OCI-LY7 (cell line): ENCODE results near the gene MAN1A1. TPM values are rescaled to one million over a fixed set of nuclear protein-coding genes. Genes with fewer than 3 reads are reported as not detected.

Experiments
- BruUV-seq: library from RNA; stranded (reverse); fragments of 400-500 nt; replicated peaks from 2 replicates; lab custom pipeline; 2021; lab: Mats Ljungman, UMichigan
- CTCF ChIA-PET: fragments of 300-600 bp; sonication (Branson Sonifier 250); formaldehyde crosslinking; loops from one replicate; lab custom pipeline; 2022; ENCODE audit warnings: antibody characterized with exemption; ENCODE audit not compliant: unreplicated experiment; lab: Charles Lee
- POLR2A ChIA-PET: fragments of 300-600 bp; sonication (Branson Sonifier 250); formaldehyde crosslinking; loops from one replicate; lab custom pipeline; 2022; ENCODE audit warnings: antibody characterized with exemption; lab: Charles Lee
- DNase-seq: peaks from one replicate; pipeline ENCODE4 v3.0.0-alpha.2; 2015; ENCODE audit warnings: low spot score
- H2AFZ ChIP-seq: fragments of 200-600 bp; sonication (generic), shearing (Covaris generic); 2 replicates; pipeline ENCODE4 v1.6.1; 2014; ENCODE audit warnings: mild to moderate bottlenecking, antibody characterized with exemption, low read length, moderate library complexity
- H3K27ac ChIP-seq: fragments of 200-600 bp; sonication (generic); 2 replicates; pipeline ENCODE4 v1.5.1; 2014; ENCODE audit warnings: mixed run types, low read depth, mild to moderate bottlenecking, moderate library complexity, low read length, inconsistent platforms; ENCODE audit not compliant: poor library complexity, severe bottlenecking
- H3K36me3 ChIP-seq: fragments of 200-600 bp; sonication (generic); 2 replicates; pipeline ENCODE4 v1.6.1; 2014; ENCODE audit warnings: mild to moderate bottlenecking, antibody characterized with exemption, low read length, moderate library complexity, mixed read lengths; ENCODE audit not compliant: insufficient read depth
- H3K4me1 ChIP-seq: fragments of 200-600 bp; sonication (generic); 2 replicates; pipeline ENCODE4 v1.5.1; 2014; ENCODE audit warnings: mild to moderate bottlenecking, low read length; ENCODE audit not compliant: insufficient read depth, poor library complexity, severe bottlenecking
- H3K4me2 ChIP-seq: fragments of 200-600 bp; sonication (generic); 2 replicates; pipeline ENCODE4 v1.6.1; 2014; ENCODE audit warnings: mild to moderate bottlenecking, low read length
- H3K4me3 ChIP-seq: fragments of 200-600 bp; sonication (generic); 2 replicates; pipeline ENCODE4 v1.5.1; 2014; ENCODE audit warnings: mild to moderate bottlenecking, low read depth, low read length; ENCODE audit not compliant: poor library complexity, severe bottlenecking
- H3K79me2 ChIP-seq: fragments of 200-600 bp; sonication (generic); 2 replicates; pipeline ENCODE4 v1.6.1; 2016; ENCODE audit warnings: low read depth, mild to moderate bottlenecking, low read length, moderate library complexity, mixed read lengths; ENCODE audit not compliant: insufficient read depth
- H3K9me2 ChIP-seq: fragments of 200-600 bp; sonication (generic); 2 replicates; pipeline ENCODE4 v1.6.1; 2016; ENCODE audit warnings: mild to moderate bottlenecking, low read length, mixed read lengths; ENCODE audit not compliant: insufficient read depth
- H3K9me3 ChIP-seq: fragments of 200-600 bp; sonication (generic); 2 replicates; pipeline ENCODE4 v1.6.1; 2014; ENCODE audit warnings: mild to moderate bottlenecking, mixed run types, low read length, mixed read lengths
- H4K20me1 ChIP-seq: fragments of 200-600 bp; sonication (generic); 2 replicates; pipeline ENCODE4 v1.6.1; 2014; ENCODE audit warnings: mild to moderate bottlenecking, antibody characterized with exemption, low read length, moderate library complexity, mixed read lengths; ENCODE audit not compliant: insufficient read depth
- CTCF ChIP-seq: fragments of 200-600 bp; sonication (generic); conservative IDR thresholded peaks from 2 replicates; pipeline ENCODE4 v1.5.1; 2014; ENCODE audit warnings: mild to moderate bottlenecking, antibody characterized with exemption, low read length, moderate library complexity, mixed read lengths
- EZH2phosphoT487 ChIP-seq: fragments of 200-600 bp; sonication (generic); IDR thresholded peaks from 2 replicates; pipeline ENCODE4 v1.6.1; 2018; ENCODE audit warnings: low read depth, borderline replicate concordance, mild to moderate bottlenecking, mixed run types, antibody characterized with exemption, low read length, moderate library complexity, mixed read lengths
- intact Hi-C: fragments of 100-400 bp; cut with micrococcal nuclease; formaldehyde crosslinking; loops from one replicate; pipeline ENCODE4 v1.10.0; 2022; ENCODE audit not compliant: unreplicated experiment
- total RNA-seq, 2 experiments: library from RNA; depleted of rRNA in 1 of 2; stranded (reverse); fragments of >200 nt in 1 of 2; shearing (Covaris generic) in 1 of 2; gene quantifications; 2 replicates each; pipeline ENCODE4 v1.2.3, GENCODE V29; 2014 to 2022

The MAN1A1 gene
- total RNA-seq, 2 experiments from 2014 or later = 72.4 to 74.3 TPM

GRCh38 chr6:119333063-119333609, 16.4 kb downstream of the MAN1A1 start:
- Histone ChIP-seq H3K4me1 (peaks cover 65% of the 10 kb centered on the region), H2AFZ (no peak overlapping the region), H3K36me3 (peaks cover 98% of the 10 kb centered on the region), H3K4me3 (no peak overlapping the region), H3K9me2 (no peaks in the 10 kb centered on the region), H3K9me3 (no peaks in the 10 kb centered on the region), H4K20me1 (peaks cover 73% of the 10 kb centered on the region), H3K79me2 (peaks cover 100% of the 10 kb centered on the region), H3K27ac (no peak overlapping the region), H3K4me2 (no peak overlapping the region)
- TF ChIP-seq CTCF (no peak), EZH2phosphoT487 (no peak)
- no TSS peak for BruUV-seq
- intact Hi-C loops = loop anchor here (5.0 kb wide), 2 partner anchors 409 to 644 kb away; no protein-coding TSS in a partner anchor
- no peak for DNase-seq
- ChIA-PET POLR2A (interaction anchor here (0.6 to 6.2 kb wide), 6 partner anchors 11 to 176 kb away, joined by 3 to 55 read pairs (median 4); no protein-coding TSS in a partner anchor), CTCF (interaction anchor here (0.6 to 1.4 kb wide), 4 partner anchors 14 to 810 kb away, joined by 3 to 6 read pairs (median 4); no protein-coding TSS in a partner anchor)

DNA sequence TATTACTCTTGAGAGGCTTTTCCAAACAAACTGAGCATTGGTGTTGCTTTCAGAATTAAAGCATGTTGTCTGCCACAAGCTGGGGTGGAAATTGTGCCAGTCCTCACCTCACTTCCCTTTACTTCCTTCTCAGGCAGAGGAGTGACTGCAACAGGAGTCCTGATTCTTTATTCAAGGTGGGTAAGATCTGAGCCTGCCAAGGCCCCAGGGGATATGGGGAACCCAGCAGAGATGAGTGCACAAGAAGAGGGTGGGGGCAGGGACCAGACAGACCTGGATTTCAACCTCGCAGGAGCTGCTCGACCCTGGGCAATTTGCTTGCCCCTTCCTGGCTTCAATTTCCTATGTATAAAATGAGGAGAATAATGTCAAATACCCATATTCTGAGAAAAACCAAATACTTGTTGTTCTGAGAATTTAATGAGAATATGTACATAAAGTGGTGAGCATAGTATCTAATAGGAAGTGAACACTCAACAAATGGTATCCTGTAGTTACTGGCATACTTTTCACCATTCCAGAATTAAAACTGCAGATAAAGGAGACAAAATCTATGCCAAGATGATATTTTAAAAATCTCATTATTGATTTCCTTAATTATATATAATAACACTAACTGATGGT, 17.8 kb downstream of the MAN1A1 start:
- CTCF ChIA-PET = no interaction called here
- TF ChIP-seq EZH2phosphoT487 (no peak), CTCF (no peak)
- intact Hi-C loops = loop anchor here (5.0 kb wide), 2 partner anchors 411 to 646 kb away; no protein-coding TSS in a partner anchor

More for the DNA sequence above, 17.8 kb downstream of the MAN1A1 start:
- Histone ChIP-seq H3K27ac (no peak overlapping the region), H3K36me3 (peaks cover 98% of the 10 kb centered on the region), H3K9me3 (no peaks in the 10 kb centered on the region), H3K4me3 (no peak overlapping the region), H3K9me2 (no peaks in the 10 kb centered on the region), H3K79me2 (peaks cover 100% of the 10 kb centered on the region), H2AFZ (no peak overlapping the region), H4K20me1 (peaks cover 69% of the 10 kb centered on the region), H3K4me1 (peaks cover 52% of the 10 kb centered on the region), H3K4me2 (no peak overlapping the region)
- POLR2A ChIA-PET = no interaction called here
- DNase-seq = no peak
- BruUV-seq = no TSS peak
